ENCODE measurements around the gene ALOX12B. TPM values are rescaled to one million over a fixed set of nuclear protein-coding genes. Genes with fewer than 3 reads are reported as not detected.

Gene ALOX12B
- total RNA-seq, 4 donors from 2014 or later, result not detected

GRCh38 chr17:8128125-8128784 lies 40.7 kb upstream of the ALOX12B start:
- H3K9me3 ChIP-seq, result no peaks in the 10 kb centered on the region
- in situ Hi-C loops (cut with MboI; ENCODE audit: low pct_ligation_motif_present in 1 of 4, low pct_unique_long_range_greater_than_20kb in 1 of 4, low sequenced_read_pairs in 3 of 4) (loop anchor here in 1 of 4 donors (25.0 kb wide), 1 partner anchor 891 kb away; the partner anchor contains the start of genes DVL2, GABARAP and PHF23), intact Hi-C loops (cut with DNase I; ENCODE audit: low total_unique reads) (loop anchor here (10.0 kb wide), 1 partner anchor 57 kb away; no protein-coding TSS in a partner anchor)
- DNase-seq, result no peak
- peaks cover 70% of the 10 kb centered on the region for H3K27me3 ChIP-seq
- WGBS, 2 donors (ENCODE audit: low coverage in 1 of 2), result 70 to 82% methylated on average over 14 of the region's 14 CpGs
- no peak overlapping the region for H3K4me3 ChIP-seq
- H3K27ac ChIP-seq, result no peak overlapping the region
- H3K36me3 ChIP-seq, result no peaks in the 10 kb centered on the region
- TF ChIP-seq EP300 (IDR thresholded peaks at IDR 0.05; ENCODE audit: low read depth) (no peak), POLR2AphosphoS5 (IDR thresholded peaks at IDR 0.05) (no peak), CTCF (IDR thresholded peaks at IDR 0.05) (no peak), POLR2A (IDR thresholded peaks at IDR 0.05) (no peak)
- peaks cover 29 to 40% (median 35%) of the 10 kb centered on the region in 4 donors for H3K4me1 ChIP-seq

- Histone ChIP-seq H3K4me1 (peaks cover 39 to 57% (median 51%) of the 10 kb centered on the region in 4 donors), H3K36me3 (no peaks in the 10 kb centered on the region), H3K27me3 (peaks cover 82% of the 10 kb centered on the region), H3K9me3 (no peaks in the 10 kb centered on the region), H3K4me3 (peak overlapping the region; percentile 43 to 74 (median 52)), H3K27ac (peak overlapping the region; percentile 58 to 72 (median 64))
- intact Hi-C loops (cut with DNase I; ENCODE audit: low total_unique reads) (loop anchor here (10.0 kb wide), 1 partner anchor 58 kb away; no protein-coding TSS in a partner anchor), in situ Hi-C loops (cut with MboI; ENCODE audit: low pct_ligation_motif_present in 1 of 4, low pct_unique_long_range_greater_than_20kb in 1 of 4, low sequenced_read_pairs in 3 of 4) (loop anchor here in 1 of 4 donors (25.0 kb wide), 1 partner anchor 889 kb away; the partner anchor contains the start of genes DVL2, GABARAP and PHF23)
- peak; percentile 58 for DNase-seq
- no peak for TF ChIP-seq POLR2A (IDR thresholded peaks at IDR 0.05)
- TF ChIP-seq CTCF (IDR thresholded peaks at IDR 0.05), result no peak
- TF ChIP-seq EP300 (IDR thresholded peaks at IDR 0.05; ENCODE audit: low read depth), result no peak
- TF ChIP-seq POLR2AphosphoS5 (IDR thresholded peaks at IDR 0.05), result no peak
- 0% methylated on average over 4 to 20 of the region's 45 CpGs for WGBS, 2 donors (ENCODE audit: low coverage in 1 of 2)
These were observed 39.1 kb upstream of the ALOX12B start for GRCh38 chr17:8126491-8127066.

- Histone ChIP-seq H3K27ac (peak overlapping the region; percentile 58 to 72 (median 64)), H3K36me3 (no peaks in the 10 kb centered on the region), H3K9me3 (no peaks in the 10 kb centered on the region), H3K27me3 (peaks cover 82% of the 10 kb centered on the region), H3K4me1 (peaks cover 45 to 63% (median 56%) of the 10 kb centered on the region in 4 donors), H3K4me3 (peak overlapping the region; percentile 43 to 74 (median 52))
- in situ Hi-C loops (cut with MboI; ENCODE audit: low pct_ligation_motif_present in 1 of 4, low pct_unique_long_range_greater_than_20kb in 1 of 4, low sequenced_read_pairs in 3 of 4), result loop anchor here in 1 of 4 donors (25.0 kb wide), 1 partner anchor 889 kb away; the partner anchor contains the start of genes DVL2, GABARAP and PHF23
- intact Hi-C loops (cut with DNase I; ENCODE audit: low total_unique reads), result loop anchor here (10.0 kb wide), 1 partner anchor 59 kb away; no protein-coding TSS in a partner anchor
- WGBS, 2 donors (ENCODE audit: low coverage in 1 of 2), result 1% methylated on average over 15 to 35 of the region's 35 CpGs
- DNase-seq, result no peak
- TF ChIP-seq POLR2A (IDR thresholded peaks at IDR 0.05) (no peak), POLR2AphosphoS5 (IDR thresholded peaks at IDR 0.05) (no peak), CTCF (IDR thresholded peaks at IDR 0.05) (no peak), EP300 (IDR thresholded peaks at IDR 0.05; ENCODE audit: low read depth) (no peak)
These were observed 38.5 kb upstream of the ALOX12B start for GRCh38 chr17:8125947-8126490.

All from transverse colon (tissue), 4 donors.